ENCODE data around the gene HDDC3.

The HDDC3 gene

GRCh38 chr15:90953947-90954711 lies 21.8 kb upstream of the HDDC3 start:
- DNase-seq (ENCODE audit: low spot score): no peak

- DNase-seq (ENCODE audit: low spot score): no peak
Measured at GRCh38 chr15:90952901-90953677, 20.7 kb upstream of the HDDC3 start.

DNA sequence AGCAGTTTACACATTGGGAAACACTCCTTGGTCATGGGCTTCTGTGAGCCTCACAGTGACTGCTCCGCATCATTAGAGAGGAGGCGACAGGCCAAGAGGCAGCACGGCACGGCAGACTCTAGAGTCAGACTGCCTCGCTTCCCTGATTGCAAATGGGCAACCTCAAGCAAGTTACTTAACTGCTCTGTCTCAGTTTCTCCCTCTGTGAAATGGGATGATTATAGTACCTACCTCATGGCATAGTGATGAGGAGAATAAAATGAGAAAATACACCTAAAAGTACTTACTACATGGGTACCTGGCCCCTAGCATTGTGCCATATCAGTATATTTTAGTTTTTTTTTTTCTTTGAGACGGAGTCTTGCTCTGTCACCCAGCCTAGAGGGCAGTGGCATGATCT lies 18.3 kb upstream of the HDDC3 start:
- DNase-seq (ENCODE audit: low spot score): no peak

DNA sequence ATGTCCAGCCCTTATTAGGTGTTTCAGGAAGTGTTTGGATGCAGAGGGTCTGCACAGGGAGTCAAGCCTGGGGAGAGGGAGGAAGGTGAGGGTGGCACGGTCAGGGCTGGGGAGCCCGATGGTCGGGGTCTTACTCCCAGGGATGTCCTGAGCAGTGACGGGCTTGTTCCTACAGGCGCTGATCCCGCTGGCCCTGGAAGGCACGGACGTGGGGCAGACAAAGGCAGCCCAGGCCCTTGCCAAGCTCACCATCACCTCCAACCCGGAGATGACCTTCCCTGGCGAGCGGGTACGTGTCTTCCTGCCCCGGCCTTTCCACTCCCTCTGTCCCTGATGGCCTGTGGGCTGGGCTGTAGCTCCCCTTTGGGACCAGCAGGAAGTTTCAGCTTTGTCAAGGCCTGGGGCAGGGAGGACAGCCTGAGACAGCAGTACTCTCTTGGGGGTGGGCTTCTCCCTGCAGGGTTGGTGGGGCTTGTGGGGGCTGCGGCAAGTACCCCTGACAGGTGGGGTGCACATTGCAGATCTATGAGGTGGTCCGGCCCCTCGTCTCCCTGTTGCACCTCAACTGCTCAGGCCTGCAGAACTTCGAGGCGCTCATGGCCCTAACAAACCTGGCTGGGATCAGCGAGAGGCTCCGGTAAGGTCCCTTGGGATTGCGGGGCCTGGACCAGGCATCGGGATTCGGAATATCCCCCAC lies 17.8 kb upstream of the HDDC3 start:
- no peak for DNase-seq (ENCODE audit: low spot score)

- DNase-seq (ENCODE audit: low spot score): no peak
Measured at GRCh38 chr15:90948506-90948905, 16.2 kb upstream of the HDDC3 start.

- no peak for DNase-seq (ENCODE audit: low spot score)
Measured at GRCh38 chr15:90947577-90948357, 15.4 kb upstream of the HDDC3 start.

DNA sequence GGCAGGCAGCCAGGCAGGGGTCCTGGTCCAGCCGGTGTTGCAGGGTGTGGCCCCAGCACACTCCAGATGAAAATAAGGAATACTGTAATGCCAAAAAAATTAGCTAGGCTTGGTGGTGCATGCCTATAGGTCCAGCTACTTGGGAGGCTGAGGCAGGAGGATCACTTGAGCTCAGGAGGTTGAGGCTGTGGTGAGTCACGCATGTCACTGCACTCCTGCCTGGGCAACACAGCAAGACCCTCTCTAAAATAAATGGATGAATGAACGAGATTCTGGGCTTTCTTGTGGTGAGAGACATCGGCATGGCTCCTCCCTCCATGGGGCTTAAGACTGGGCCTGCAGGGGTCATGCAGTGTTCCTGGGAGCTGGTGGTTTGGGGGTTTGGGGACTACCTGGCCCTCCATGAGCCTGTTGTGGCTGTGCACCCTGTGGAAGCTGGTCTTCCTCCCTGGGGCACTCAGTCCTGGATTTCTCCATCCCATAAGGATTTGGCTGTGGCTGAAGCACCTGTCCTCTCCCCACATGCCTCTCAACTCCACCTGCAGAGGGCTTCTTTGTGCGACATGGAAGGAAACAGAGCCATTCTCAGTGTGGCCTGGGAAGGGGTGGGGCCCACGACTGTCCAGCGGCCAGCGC lies 14.7 kb upstream of the HDDC3 start:
- no peak for DNase-seq (ENCODE audit: low spot score)

- DNase-seq (ENCODE audit: low spot score): no peak
Measured at GRCh38 chr15:90946538-90946937, 14.2 kb upstream of the HDDC3 start.

DNA sequence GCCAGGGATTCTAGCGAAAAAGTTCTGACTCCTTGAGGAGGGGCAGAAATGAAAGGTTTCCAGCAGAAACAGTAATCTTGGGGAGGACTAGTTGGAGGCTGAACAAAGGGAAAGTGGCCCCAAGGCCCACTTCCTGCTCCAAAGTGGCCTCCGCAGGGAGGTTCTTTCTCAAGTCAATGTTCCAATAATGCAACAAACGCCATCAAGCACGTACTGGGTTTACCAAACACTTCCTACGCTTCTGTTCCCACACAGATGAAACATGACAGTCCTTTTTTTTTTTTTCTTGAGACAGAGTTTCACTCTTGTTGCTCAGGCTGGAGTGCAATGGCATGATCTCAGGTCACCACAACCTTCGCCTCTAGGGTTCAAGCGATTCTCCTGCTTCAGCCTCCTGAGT lies 12.7 kb upstream of the HDDC3 start:
- DNase-seq (ENCODE audit: low spot score): no peak

DNA sequence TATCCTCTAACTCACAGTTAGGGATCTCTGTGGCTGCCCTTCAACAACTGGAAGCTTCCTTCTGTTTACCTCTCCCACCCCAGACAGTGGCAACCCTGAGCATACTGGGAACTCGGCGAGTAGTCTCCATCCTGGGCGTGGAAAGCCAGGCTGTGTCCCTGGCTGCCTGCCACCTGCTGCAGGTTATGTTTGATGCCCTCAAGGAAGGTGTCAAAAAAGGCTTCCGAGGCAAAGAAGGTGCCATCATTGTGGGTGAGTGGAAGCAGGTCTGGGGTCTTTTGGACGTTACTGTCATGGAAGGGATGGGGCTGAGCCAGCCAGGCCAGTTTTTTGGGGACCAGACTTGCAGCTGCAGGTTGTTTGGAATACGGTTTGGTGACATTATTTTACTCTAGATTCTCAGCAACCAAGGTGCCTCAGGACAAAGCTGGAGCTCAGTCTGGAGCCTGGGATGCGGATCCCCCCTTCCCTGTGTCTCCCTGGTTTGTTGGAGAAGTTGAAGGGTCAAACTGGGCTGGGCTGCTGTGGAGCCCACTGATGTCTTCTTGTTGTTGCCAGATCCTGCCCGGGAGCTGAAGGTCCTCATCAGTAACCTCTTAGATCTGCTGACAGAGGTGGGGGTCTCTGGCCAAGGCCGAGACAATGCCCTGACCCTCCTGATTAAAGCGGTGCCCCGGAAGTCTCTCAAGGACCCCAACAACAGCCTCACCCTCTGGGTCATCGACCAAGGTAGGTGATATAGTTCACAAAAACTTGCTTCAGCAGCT lies 10.2 kb upstream of the HDDC3 start:
- no peak for DNase-seq (ENCODE audit: low spot score)

DNA sequence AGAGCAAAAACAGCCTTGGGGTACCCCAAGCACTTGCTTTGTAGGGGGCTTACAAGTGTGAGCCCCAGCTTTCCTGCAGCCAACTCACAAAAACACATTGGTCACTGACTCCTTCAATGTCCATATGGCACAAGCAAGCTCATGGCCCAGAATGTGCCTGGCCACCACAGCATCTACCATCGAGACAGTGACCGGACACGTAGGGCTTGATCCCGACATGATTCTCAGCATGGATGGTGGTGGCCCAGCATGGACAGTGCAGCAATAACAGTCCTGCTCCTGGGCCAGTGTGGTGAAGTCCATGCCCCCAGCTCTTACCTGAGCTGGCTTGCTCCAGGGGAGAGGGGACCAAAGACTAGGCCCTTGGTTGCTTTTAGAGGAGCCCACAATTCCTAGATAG lies 8.7 kb upstream of the HDDC3 start:
- no peak for DNase-seq (ENCODE audit: low spot score)

DNA sequence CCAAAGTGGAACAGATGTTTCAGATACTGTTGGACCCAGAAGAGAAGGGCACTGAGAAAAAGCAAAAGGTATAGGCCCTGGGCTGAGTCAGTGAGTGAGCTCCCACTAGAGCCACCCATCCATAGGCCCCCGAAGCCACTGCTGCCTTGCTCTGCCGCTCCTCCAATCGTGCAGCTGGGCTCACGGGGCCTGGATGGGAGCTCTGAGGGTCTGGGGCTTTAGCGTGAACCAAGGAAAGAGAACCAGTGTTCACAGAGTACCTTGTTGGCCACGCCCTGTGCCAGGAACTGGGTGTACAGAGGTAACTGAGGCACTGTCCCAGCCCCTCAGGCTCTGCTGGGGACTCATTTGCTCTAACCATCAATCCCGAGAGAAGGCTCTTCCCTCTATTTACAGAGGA lies 7.4 kb upstream of the HDDC3 start:
- DNase-seq (ENCODE audit: low spot score): no peak

DNA sequence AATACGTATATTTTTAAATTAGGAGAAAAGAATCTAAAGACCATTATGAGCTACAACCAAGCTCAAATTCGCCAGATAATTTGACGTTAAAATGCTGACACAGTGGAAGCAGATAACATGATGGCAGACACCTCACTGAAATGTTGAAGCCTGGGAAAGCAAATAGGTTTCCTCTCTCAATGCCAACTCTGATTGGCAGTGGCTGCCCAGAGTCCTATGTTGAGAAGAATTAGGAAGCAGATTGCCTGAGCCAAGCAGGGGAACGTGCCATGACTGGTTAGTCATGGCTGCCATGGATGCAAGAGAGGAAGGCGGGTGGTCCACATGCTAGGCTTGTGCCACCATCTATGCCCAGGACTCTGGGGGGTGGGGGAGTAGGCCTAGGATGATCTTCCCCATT lies 5.9 kb upstream of the HDDC3 start:
- DNase-seq (ENCODE audit: low spot score): no peak

DNA sequence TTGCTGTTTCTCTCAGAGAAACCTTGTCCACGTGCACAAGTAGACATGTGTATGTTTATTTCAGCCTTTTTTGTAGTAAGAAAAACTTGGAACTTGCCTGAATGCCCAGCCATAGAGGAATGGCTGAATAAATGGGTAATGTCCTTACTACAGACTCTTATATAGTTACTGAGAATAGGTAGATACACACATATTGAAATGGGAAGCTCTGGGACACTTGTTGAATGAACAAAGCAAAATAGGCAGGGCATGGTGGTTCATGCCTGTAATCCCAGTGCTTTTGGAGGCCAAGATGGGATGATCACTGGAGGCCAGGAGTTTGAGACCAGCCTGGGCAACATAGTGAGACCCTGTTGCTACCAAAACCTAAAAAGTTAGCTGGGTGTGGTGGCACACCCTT lies 4.5 kb upstream of the HDDC3 start:
- no peak for DNase-seq (ENCODE audit: low spot score)

DNA sequence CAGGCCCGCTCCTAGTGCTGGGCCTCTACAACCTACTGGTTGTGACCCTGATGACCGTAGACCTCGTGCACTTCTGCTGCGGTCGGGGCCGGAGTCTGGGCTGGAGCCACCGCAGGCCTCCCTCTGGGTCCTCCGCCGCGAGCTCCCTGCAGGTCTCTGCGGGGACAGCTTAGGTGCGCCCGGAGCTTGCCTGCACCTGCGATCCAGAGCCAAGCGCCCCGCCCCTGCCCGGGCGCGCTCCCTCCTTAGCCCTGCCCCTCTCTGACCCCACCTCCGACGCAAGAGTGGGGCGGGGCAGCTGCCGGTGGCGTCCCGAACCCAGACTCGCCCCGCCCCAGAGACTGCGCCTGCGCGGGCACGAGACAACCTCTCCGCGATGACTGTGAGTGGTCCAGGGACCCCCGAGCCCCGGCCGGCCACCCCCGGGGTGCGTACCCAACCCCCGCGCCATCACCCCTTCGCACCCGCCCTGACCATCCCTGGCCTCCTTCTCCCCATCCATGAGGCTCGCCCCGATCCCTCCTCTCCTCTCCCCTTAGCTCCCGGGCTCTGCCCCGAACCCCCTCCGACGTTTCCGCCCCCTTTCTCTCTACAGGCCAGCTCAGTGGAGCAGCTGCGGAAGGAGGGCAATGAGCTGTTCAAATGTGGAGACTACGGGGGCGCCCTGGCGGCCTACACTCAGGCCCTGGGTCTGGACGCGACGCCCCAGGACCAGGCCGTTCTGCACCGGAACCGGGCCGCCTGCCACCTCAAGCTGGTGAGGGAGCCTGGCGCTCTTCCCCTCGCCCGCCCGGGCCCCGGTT lies 2.8 kb upstream of the HDDC3 start, which contains the start of gene UNC45A:
TSS of gene UNC45A (plus strand) at position 337 of the 803 bp plus-strand sequence. CDS start at position 377, 40 bp downstream.
- peak; percentile 95 for DNase-seq (ENCODE audit: low spot score)

- DNase-seq (ENCODE audit: low spot score): peak; percentile 91
Measured at GRCh38 chr15:90934256-90934948, 2.1 kb upstream of the HDDC3 start.

DNA sequence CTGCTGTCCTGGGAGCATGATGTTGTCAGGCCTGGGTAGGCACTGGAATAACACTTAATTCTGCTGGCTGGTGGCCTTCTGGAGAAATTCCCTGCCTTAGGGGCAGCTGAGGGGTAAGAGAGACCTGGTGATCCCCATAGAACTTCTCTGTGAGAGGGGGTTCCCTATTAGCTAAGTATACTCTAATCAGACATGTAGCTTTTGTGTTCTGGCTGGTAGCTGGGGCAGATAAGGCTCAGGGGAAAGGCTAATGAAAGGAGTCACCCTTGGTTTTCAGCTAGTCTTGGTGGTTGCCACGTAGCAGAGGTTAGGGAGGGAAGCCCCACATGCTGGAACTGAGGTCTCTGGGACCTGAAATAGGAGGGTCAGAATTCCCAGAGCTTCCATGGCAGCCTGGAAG lies 952 bp upstream of the HDDC3 start:
- no peak for DNase-seq (ENCODE audit: low spot score)

DNA sequence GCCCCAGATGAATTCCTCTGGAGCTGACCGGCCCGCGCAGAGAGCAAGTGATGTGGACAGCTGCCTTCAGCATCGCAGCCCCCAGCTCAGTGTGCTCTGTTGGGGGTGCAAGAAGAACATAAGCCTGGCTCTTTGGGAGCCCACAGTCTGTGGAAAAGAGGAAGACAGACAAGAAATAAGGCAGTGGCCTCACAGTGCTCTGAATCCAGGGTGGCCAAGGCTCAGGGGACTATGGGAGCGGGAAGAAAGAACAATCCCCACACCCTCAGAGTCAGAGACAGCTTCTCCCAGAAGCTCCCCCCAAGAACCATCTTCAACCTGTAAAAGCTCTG lies 277 bp upstream of the HDDC3 start:
- no peak for DNase-seq (ENCODE audit: low spot score)

- DNase-seq (ENCODE audit: low spot score): no peak
Measured at GRCh38 chr15:90931575-90931827, 848 bp downstream of the HDDC3 start.

All from activated CD4-positive, alpha-beta T cell treated with anti-CD3 and anti-CD28 coated beads, Interleukin-2, Interleukin-4, amounts not matched to agents 100 ng/mL and 50 ng/mL, durations not matched to agents 16 hours and 8 hours (primary cell).